Measurements from ENCODE around the gene CNTNAP2. TPM values are rescaled to one million over a fixed set of nuclear protein-coding genes. Genes with fewer than 3 reads are reported as not detected.

Gene CNTNAP2
- total RNA-seq, 4 donors from 2014 or later, result 0.29 to 0.88 (median 0.33) TPM; not detected in 1

DNA sequence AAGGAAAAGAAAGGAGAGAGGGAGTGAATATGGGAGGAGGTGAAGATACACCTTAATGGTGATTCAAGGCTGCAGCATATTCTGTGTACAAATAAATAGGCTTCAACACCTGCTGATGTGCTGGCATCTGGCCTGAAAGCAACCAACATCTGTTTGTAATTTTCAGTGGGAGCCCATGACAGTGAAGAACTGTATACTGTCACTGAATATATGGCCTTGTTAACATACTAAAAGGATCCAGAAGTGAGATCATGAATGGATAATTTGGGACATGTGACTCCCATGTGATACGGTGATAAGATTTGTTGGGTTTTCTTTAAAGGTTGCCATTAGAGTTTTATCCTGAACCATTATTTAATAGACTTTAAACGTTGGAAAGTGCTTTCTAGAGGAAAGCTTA, 459.3 kb downstream of the CNTNAP2 start:
- Histone ChIP-seq H3K9me3 (no peaks in the 10 kb centered on the region), H3K4me1 (no peaks in the 10 kb centered on the region), H3K27ac (no peak overlapping the region), H3K27me3 (no peaks in the 10 kb centered on the region), H3K4me3 (replicated peaks in 1 of 3) (no peak overlapping the region), H3K36me3 (no peaks in the 10 kb centered on the region)
- no peak for TF ChIP-seq POLR2A (IDR thresholded peaks at IDR 0.05)
- TF ChIP-seq CTCF (IDR thresholded peaks at IDR 0.05), result no peak
- no peak for DNase-seq
- intact Hi-C loops (cut with DNase I), result no loop called here
- 32 to 69% methylated on average over 2 of the region's 2 CpGs for WGBS, 2 donors

DNA sequence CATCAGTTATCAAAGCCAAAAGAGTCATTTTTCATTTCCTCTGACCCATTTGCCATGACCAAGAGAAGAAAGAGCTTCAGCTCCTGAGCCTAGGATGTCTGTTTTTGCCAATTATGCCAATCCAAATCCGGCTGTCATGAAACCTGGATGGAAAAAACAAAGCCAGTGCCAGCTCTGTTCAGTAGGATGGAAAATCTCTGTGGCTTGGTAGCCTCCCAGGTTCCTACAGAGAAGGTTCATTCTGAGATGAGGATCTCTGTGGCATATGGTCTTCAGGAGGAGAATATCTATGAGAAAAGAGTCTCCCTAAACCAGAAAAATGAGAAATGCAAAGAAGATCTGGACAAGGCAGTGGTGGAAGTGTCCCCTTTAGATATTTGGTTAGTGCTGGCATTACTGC, 475.4 kb downstream of the CNTNAP2 start:
- H3K9me3 ChIP-seq, result no peaks in the 10 kb centered on the region
- TF ChIP-seq CTCF (IDR thresholded peaks at IDR 0.05) (no peak), POLR2A (IDR thresholded peaks at IDR 0.05) (no peak)
- no peak for DNase-seq
- H3K27me3 ChIP-seq, result no peaks in the 10 kb centered on the region
- no peaks in the 10 kb centered on the region for H3K36me3 ChIP-seq
- no peak overlapping the region for H3K27ac ChIP-seq
- intact Hi-C loops (cut with DNase I), result no loop called here
- H3K4me1 ChIP-seq, result no peaks in the 10 kb centered on the region
- WGBS, 2 donors, result 76 to 87% methylated on average over 1 of the region's 1 CpG
- no peak overlapping the region for H3K4me3 ChIP-seq (replicated peaks in 1 of 3)

- no peaks in the 10 kb centered on the region for H3K27me3 ChIP-seq
- intact Hi-C loops (cut with DNase I), result no loop called here
- no peak overlapping the region for H3K27ac ChIP-seq
- no peaks in the 10 kb centered on the region for H3K36me3 ChIP-seq
- H3K4me1 ChIP-seq, result no peaks in the 10 kb centered on the region
- H3K9me3 ChIP-seq, result no peaks in the 10 kb centered on the region
- H3K4me3 ChIP-seq (replicated peaks in 1 of 3), result no peak overlapping the region
- 72 to 83% methylated on average over 1 of the region's 1 CpG for WGBS, 2 donors
- no peak for TF ChIP-seq POLR2A (IDR thresholded peaks at IDR 0.05)
- no peak for TF ChIP-seq CTCF (IDR thresholded peaks at IDR 0.05)
- DNase-seq, result no peak
These were observed 490.0 kb downstream of the CNTNAP2 start for GRCh38 chr7:146606628-146607027.

GRCh38 chr7:146619641-146620040, 503.0 kb downstream of the CNTNAP2 start:
- no peak for DNase-seq

DNA sequence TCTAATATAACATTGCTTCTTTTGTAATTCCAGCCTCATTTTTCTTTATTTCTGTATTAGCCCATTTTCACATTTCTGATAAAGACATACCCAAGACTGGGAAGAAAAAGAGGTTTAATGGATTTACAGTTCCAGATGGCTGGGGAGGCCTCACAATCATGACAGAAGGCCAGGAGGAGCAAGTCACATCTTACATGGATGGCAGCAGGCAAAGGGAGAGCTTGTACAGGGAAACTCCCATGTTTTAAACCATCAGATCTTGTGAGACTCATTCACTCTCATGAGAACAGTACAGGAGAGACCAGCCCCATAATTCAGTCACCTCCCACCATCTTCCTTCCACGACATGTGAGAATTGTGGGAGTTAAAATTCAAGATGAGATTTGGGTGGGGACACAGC, 510.3 kb downstream of the CNTNAP2 start:
- intact Hi-C loops (cut with DNase I), result no loop called here
- WGBS, 2 donors, result 73 to 79% methylated on average over 1 of the region's 1 CpG
- Histone ChIP-seq H3K4me1 (no peaks in the 10 kb centered on the region), H3K4me3 (replicated peaks in 1 of 3) (no peak overlapping the region), H3K9me3 (no peaks in the 10 kb centered on the region), H3K36me3 (no peaks in the 10 kb centered on the region), H3K27me3 (no peaks in the 10 kb centered on the region), H3K27ac (no peak overlapping the region)
- no peak for DNase-seq
- TF ChIP-seq CTCF (IDR thresholded peaks at IDR 0.05), result no peak
- no peak for TF ChIP-seq POLR2A (IDR thresholded peaks at IDR 0.05)

More at GRCh38 chr7:146619641-146620040, 503.0 kb downstream of the CNTNAP2 start:
- no peak overlapping the region for H3K4me3 ChIP-seq (replicated peaks in 1 of 3)
- no peaks in the 10 kb centered on the region for H3K4me1 ChIP-seq
- no peak overlapping the region for H3K27ac ChIP-seq
- no peaks in the 10 kb centered on the region for H3K36me3 ChIP-seq
- intact Hi-C loops (cut with DNase I), result no loop called here
- no peaks in the 10 kb centered on the region for H3K9me3 ChIP-seq
- WGBS, 2 donors, result 80 to 94% methylated on average over 5 of the region's 5 CpGs
- no peaks in the 10 kb centered on the region for H3K27me3 ChIP-seq
- TF ChIP-seq CTCF (IDR thresholded peaks at IDR 0.05), result no peak
